Measurements from ENCODE around the gene KERA.

The KERA gene

GRCh38 chr12:91007531-91008290, 50.1 kb downstream of the KERA start:
- peak; percentile 55 to 68 for ATAC-seq

- no peak for ATAC-seq
Observed at GRCh38 chr12:91004872-91005271, 53.0 kb downstream of the KERA start, which contains the start of gene EPYC. EPYC (minus strand) TSS chr12:91004972; CDS start chr12:91002565, 2,407 bp downstream.

GRCh38 chr12:91003737-91004136, 54.1 kb downstream of the KERA start:
- no peak for ATAC-seq

- ATAC-seq, result no peak
Observed at GRCh38 chr12:91001306-91001705, 56.5 kb downstream of the KERA start.

Measured in activated CD4-positive, CD25-positive, alpha-beta regulatory T cell treated with anti-CD3 and anti-CD28 coated beads, Interleukin-2, amount 50 U/mL, for 24 hours (primary cell).